ENCODE measurements around the gene DUSP19. TPM values are rescaled to one million over a fixed set of nuclear protein-coding genes. Genes with fewer than 3 reads are reported as not detected.

The DUSP19 gene
- total and polyA plus RNA-seq, 2 of the 4 experiments (the other 2 are of a cell fraction): 0.86 to 1.4 TPM

GRCh38 chr2:183088061-183088460 lies 9.5 kb downstream of the DUSP19 start:
- intact Hi-C loops (cut with micrococcal nuclease) (no loop called here), dilution Hi-C loops (cut with HindIII; ENCODE audit: low sequenced_read_pairs, unreplicated experiment) (no loop called here), in situ Hi-C loops (cut with MboI; ENCODE audit: low sequenced_read_pairs) (no loop called here)
- H2BK5ac ChIP-seq (ENCODE audit: low read depth, low read length, poor library complexity, severe bottlenecking): no peak overlapping the region
- H4K91ac ChIP-seq (ENCODE audit: insufficient read depth, low read depth, low read length): no peak overlapping the region
- H2BK120ac ChIP-seq (ENCODE audit: low read depth, low read length): no peak overlapping the region
- H3K56ac ChIP-seq (ENCODE audit: extremely low read depth, insufficient read depth, low read length): no peak overlapping the region
- H3K4me1 ChIP-seq (ENCODE audit: control insufficient read depth, insufficient read depth, low read length): no peaks in the 10 kb centered on the region
- no peak overlapping the region for H4K8ac ChIP-seq (ENCODE audit: low read depth in 2 of 2, low read length in 2 of 2)
- no peaks in the 10 kb centered on the region for H3K9me1 ChIP-seq (ENCODE audit: insufficient read depth, low read length)
- H4K5ac ChIP-seq (ENCODE audit: low read depth, low read length): no peak overlapping the region
- CTCF ChIA-PET: no interaction called here
- H3K23ac ChIP-seq (ENCODE audit: low read depth, low read length): no peak overlapping the region
- no peak overlapping the region for H2BK15ac ChIP-seq (ENCODE audit: low read depth, low read length)
- H3K18ac ChIP-seq (ENCODE audit: low read depth, low read length): no peak overlapping the region
- no peaks in the 10 kb centered on the region for H3K36me3 ChIP-seq (ENCODE audit: control insufficient read depth, insufficient read depth, low read length)
- no peak for DNase-seq
- no peak overlapping the region for H2AFZ ChIP-seq (replicated peaks; ENCODE audit: low read length, poor library complexity)
- POLR2A ChIA-PET (ENCODE audit: unreplicated experiment): no interaction called here
- no peak overlapping the region for H2AK5ac ChIP-seq (ENCODE audit: low read depth, low read length)
- no peak overlapping the region for H2BK20ac ChIP-seq (ENCODE audit: low read depth, low read length)
- H3K4ac ChIP-seq (ENCODE audit: low read depth, low read length): no peak overlapping the region
- WGBS, 2 experiments (ENCODE audit: extremely low coverage in 2 of 2, insufficient read length in 1 of 2): no CpG with 5 or more reads among the region's 3 CpGs
- H3K14ac ChIP-seq (replicated peaks; ENCODE audit: low read depth, low read length): no peak overlapping the region
- no peak overlapping the region for H3K27ac ChIP-seq (ENCODE audit: insufficient read depth, low read length)
- no peaks in the 10 kb centered on the region for H4K20me1 ChIP-seq (ENCODE audit: insufficient read depth, low read length)
- H3K27me3 ChIP-seq (ENCODE audit: control insufficient read depth, insufficient read depth, low read length): no peaks in the 10 kb centered on the region
- TF ChIP-seq MXI1 (IDR thresholded peaks at IDR 0.05; ENCODE audit: borderline replicate concordance, low read depth, low read length) (no peak), SMC3 (IDR thresholded peaks at IDR 0.05; ENCODE audit: low read depth, low read length) (no peak), RCOR1 (IDR thresholded peaks at IDR 0.05; ENCODE audit: insufficient replicate concordance, low read length) (no peak), USF2 (IDR thresholded peaks at IDR 0.05; ENCODE audit: low read depth, low read length) (no peak), POLR2A (IDR thresholded peaks at IDR 0.05; ENCODE audit: low read depth, low read length) (no peak), RFX5 (IDR thresholded peaks at IDR 0.05; ENCODE audit: low read depth, low read length) (no peak), RAD21 (IDR thresholded peaks at IDR 0.05; ENCODE audit: low read length) (no peak), MAZ (IDR thresholded peaks at IDR 0.05; ENCODE audit: borderline replicate concordance, low read depth, low read length) (no peak), CHD1 (IDR thresholded peaks at IDR 0.05; ENCODE audit: low read depth, low read length) (no peak), NFE2L2 (IDR thresholded peaks at IDR 0.05; ENCODE audit: low read depth, low read length) (no peak), CEBPB (IDR thresholded peaks at IDR 0.05; ENCODE audit: low read depth, low read length) (no peak), BHLHE40 (IDR thresholded peaks at IDR 0.05; ENCODE audit: low read depth, low read length) (no peak), MAFK (IDR thresholded peaks at IDR 0.05; ENCODE audit: low read depth, low read length) (no peak), FOS (IDR thresholded peaks at IDR 0.05; ENCODE audit: low read depth, low read length) (no peak)
- TF ChIP-seq, protein P1, sequence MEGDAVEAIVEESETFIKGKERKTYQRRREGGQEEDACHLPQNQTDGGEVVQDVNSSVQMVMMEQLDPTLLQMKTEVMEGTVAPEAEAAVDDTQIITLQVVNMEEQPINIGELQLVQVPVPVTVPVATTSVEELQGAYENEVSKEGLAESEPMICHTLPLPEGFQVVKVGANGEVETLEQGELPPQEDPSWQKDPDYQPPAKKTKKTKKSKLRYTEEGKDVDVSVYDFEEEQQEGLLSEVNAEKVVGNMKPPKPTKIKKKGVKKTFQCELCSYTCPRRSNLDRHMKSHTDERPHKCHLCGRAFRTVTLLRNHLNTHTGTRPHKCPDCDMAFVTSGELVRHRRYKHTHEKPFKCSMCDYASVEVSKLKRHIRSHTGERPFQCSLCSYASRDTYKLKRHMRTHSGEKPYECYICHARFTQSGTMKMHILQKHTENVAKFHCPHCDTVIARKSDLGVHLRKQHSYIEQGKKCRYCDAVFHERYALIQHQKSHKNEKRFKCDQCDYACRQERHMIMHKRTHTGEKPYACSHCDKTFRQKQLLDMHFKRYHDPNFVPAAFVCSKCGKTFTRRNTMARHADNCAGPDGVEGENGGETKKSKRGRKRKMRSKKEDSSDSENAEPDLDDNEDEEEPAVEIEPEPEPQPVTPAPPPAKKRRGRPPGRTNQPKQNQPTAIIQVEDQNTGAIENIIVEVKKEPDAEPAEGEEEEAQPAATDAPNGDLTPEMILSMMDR (conservative IDR thresholded peaks at IDR 0.05; ENCODE audit: low read depth, low read length): no peak
- TF ChIP-seq, protein P2, sequence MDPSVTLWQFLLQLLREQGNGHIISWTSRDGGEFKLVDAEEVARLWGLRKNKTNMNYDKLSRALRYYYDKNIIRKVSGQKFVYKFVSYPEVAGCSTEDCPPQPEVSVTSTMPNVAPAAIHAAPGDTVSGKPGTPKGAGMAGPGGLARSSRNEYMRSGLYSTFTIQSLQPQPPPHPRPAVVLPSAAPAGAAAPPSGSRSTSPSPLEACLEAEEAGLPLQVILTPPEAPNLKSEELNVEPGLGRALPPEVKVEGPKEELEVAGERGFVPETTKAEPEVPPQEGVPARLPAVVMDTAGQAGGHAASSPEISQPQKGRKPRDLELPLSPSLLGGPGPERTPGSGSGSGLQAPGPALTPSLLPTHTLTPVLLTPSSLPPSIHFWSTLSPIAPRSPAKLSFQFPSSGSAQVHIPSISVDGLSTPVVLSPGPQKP (IDR thresholded peaks at IDR 0.05; ENCODE audit: borderline replicate concordance, low read depth, low read length): no peak
- no peaks in the 10 kb centered on the region for H3K79me1 ChIP-seq (ENCODE audit: low read depth in 1 of 2, low read length in 2 of 2)
- H3K4me3 ChIP-seq (ENCODE audit: insufficient read depth, low read depth, low read length): no peak overlapping the region
- H3K9me3 ChIP-seq (ENCODE audit: control insufficient read depth, insufficient read depth, low read length): no peaks in the 10 kb centered on the region
- H2AK9ac ChIP-seq (replicated peaks; ENCODE audit: low read depth, low read length, poor library complexity): no peak overlapping the region
- H3K4me2 ChIP-seq (ENCODE audit: low read depth, low read length): no peak overlapping the region
- no peak for ATAC-seq (ENCODE audit: low read depth)
- BruUV-seq (replicated peaks): no TSS peak
- no peak overlapping the region for H3K9ac ChIP-seq (ENCODE audit: low read depth, low read length)
